ENCODE data around the gene PCDH9. TPM values are rescaled to one million over a fixed set of nuclear protein-coding genes. Genes with fewer than 3 reads are reported as not detected.
A peak's percentile ranks its signal among the peaks of the same experiment; 100 is the strongest.

The PCDH9 gene
- polyA plus RNA-seq, 1 of the 3 experiments (the other 2 are of a cell fraction) = 1.3 TPM

GRCh38 chr13:66323745-66324347 lies 906.3 kb downstream of the PCDH9 start:
- Histone ChIP-seq H3K79me2 (ENCODE audit: insufficient read depth) (no peaks in the 10 kb centered on the region), H4K20me1 (ENCODE audit: insufficient read depth) (no peaks in the 10 kb centered on the region), H3K4me3 (ENCODE audit: low read depth in 2 of 2, low read length in 1 of 2) (no peak overlapping the region), H3F3A (replicated peaks; ENCODE audit: insufficient read depth) (no peaks in the 10 kb centered on the region), H3K36me3 (replicated peaks in 1 of 2; ENCODE audit: control insufficient read depth in 1 of 2, insufficient read depth in 2 of 2, low read length in 1 of 2) (no peaks in the 10 kb centered on the region), H3K9ac (no peak overlapping the region), H3K27ac (ENCODE audit: low read depth in 2 of 2, low read length in 1 of 2) (peak overlapping the region in 1 of 2 experiments; percentile 19; a peak in 1 of 4 replicates), H3K9me3 (no peaks in the 10 kb centered on the region), H3K4me1 (ENCODE audit: control insufficient read depth in 1 of 2, insufficient read depth in 2 of 2, low read depth in 1 of 2, low read length in 1 of 2) (no peaks in the 10 kb centered on the region; a peak in 1 of 4 replicates), H2AFZ (ENCODE audit: low read depth) (no peak overlapping the region; the same call in 1 of the 2 replicates), H3K4me2 (no peak overlapping the region), H3K9me2 (no peaks in the 10 kb centered on the region), H3K27me3 (ENCODE audit: insufficient read depth) (no peaks in the 10 kb centered on the region)
- CTCF ChIA-PET = interaction anchor here (1.7 kb wide), 1 partner anchor 35 kb away, joined by 4 read pairs; no protein-coding TSS in a partner anchor
- POLR2A ChIA-PET = no interaction called here
- WGBS (ENCODE audit: low lambda C conversion rate) = 75% methylated on average over 3 of the region's 3 CpGs
- no peak for DNase-seq
- TF ChIP-seq RXRA (IDR thresholded peaks at IDR 0.05; ENCODE audit: borderline replicate concordance, low read depth) (no peak), ZBTB33 (IDR thresholded peaks at IDR 0.05; ENCODE audit: borderline replicate concordance, low read depth) (no peak), CHD2 (IDR thresholded peaks at IDR 0.05; ENCODE audit: low read length, partially characterized antibody) (no peak), PBX3 (IDR thresholded peaks at IDR 0.05) (0 out of 2 replicates have a peak, but pooled peaks have one; percentile 9), EP300 (IDR thresholded peaks at IDR 0.05; ENCODE audit: borderline replicate concordance in 1 of 2, low read depth in 1 of 2, low read length in 1 of 2) (no peak), SMC3 (IDR thresholded peaks at IDR 0.05; ENCODE audit: low read depth, low read length) (no peak), FOSL2 (IDR thresholded peaks at IDR 0.05; ENCODE audit: borderline replicate concordance, low read depth) (no peak), NRF1 (IDR thresholded peaks at IDR 0.05; ENCODE audit: low read depth, low read length) (no peak), RAD21 (IDR thresholded peaks at IDR 0.05; ENCODE audit: low read length) (no peak), ELF1 (IDR thresholded peaks at IDR 0.05) (no peak), FOXJ3 (CRISPR knock-in tag; IDR thresholded peaks at IDR 0.05) (no peak), TCF12 (IDR thresholded peaks at IDR 0.05) (peak; percentile 58), RFX5 (IDR thresholded peaks at IDR 0.05; ENCODE audit: low read length) (no peak), EZH2phosphoT487 (IDR thresholded peaks at IDR 0.05; ENCODE audit: borderline replicate concordance, low read depth) (no peak)

GRCh38 chr13:66322936-66323335 lies 907.2 kb downstream of the PCDH9 start:
- Histone ChIP-seq H3K9me2 (no peaks in the 10 kb centered on the region), H3F3A (replicated peaks; ENCODE audit: insufficient read depth) (no peaks in the 10 kb centered on the region), H3K36me3 (replicated peaks in 1 of 2; ENCODE audit: control insufficient read depth in 1 of 2, insufficient read depth in 2 of 2, low read length in 1 of 2) (no peaks in the 10 kb centered on the region), H3K4me2 (no peak overlapping the region), H3K9me3 (no peaks in the 10 kb centered on the region), H3K4me1 (ENCODE audit: control insufficient read depth in 1 of 2, insufficient read depth in 2 of 2, low read depth in 1 of 2, low read length in 1 of 2) (no peaks in the 10 kb centered on the region; a peak in 1 of 4 replicates), H3K79me2 (ENCODE audit: insufficient read depth) (no peaks in the 10 kb centered on the region), H4K20me1 (ENCODE audit: insufficient read depth) (no peaks in the 10 kb centered on the region), H3K9ac (no peak overlapping the region), H3K27me3 (ENCODE audit: insufficient read depth) (no peaks in the 10 kb centered on the region), H3K4me3 (ENCODE audit: low read depth in 2 of 2, low read length in 1 of 2) (no peak overlapping the region), H2AFZ (ENCODE audit: low read depth) (no peak overlapping the region), H3K27ac (ENCODE audit: low read depth in 2 of 2, low read length in 1 of 2) (no peak overlapping the region)
- 23% methylated on average over 2 of the region's 2 CpGs for WGBS (ENCODE audit: low lambda C conversion rate)
- ChIA-PET POLR2A (no interaction called here), CTCF (no interaction called here)
- DNase-seq = no peak
- TF ChIP-seq RXRA (IDR thresholded peaks at IDR 0.05; ENCODE audit: borderline replicate concordance, low read depth) (no peak), EZH2phosphoT487 (IDR thresholded peaks at IDR 0.05; ENCODE audit: borderline replicate concordance, low read depth) (no peak), YY1 (IDR thresholded peaks at IDR 0.05; ENCODE audit: low read depth) (no peak)

Data from SK-N-SH (cell line).